ENCODE measurements around the gene TTC33. TPM values are rescaled to one million over a fixed set of nuclear protein-coding genes. Genes with fewer than 3 reads are reported as not detected.
"Not testable (repeated sequence)": the region's sequence is repeated elsewhere in the genome, so short reads cannot be mapped to it uniquely, and the experiment has no call there.

TTC33 gene
- total and polyA plus RNA-seq, 4 donors, result 22.4 to 45.9 (median 30.7) TPM

DNA sequence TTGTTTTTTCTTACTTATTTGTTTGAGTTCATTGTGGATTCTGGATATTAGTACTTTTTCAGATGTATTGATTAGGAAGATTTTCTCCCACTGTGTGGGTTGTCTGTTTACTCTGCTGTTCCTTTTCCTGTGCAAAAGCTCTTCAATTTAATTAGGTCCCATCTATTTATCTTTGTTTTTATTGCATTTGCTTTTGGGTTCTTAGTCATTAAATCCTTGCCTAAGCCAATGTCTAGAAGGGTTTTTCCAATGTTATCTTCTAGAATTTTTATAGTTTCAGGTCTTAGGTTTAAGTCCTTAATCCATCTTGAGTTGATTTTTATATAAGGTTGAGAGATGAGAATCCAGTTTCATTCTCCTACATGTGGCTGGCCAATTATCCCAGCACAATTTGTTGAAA is 38.6 kb upstream of the TTC33 start:
- H3K36me3 ChIP-seq (ENCODE audit: control insufficient read depth, insufficient read depth, low read length); H3K27me3 ChIP-seq (ENCODE audit: control insufficient read depth, insufficient read depth, low read length); H3K4me3 ChIP-seq (ENCODE audit: low read depth, low read length); H3K9me3 ChIP-seq (ENCODE audit: control insufficient read depth, insufficient read depth, low read length); H3K4me1 ChIP-seq (ENCODE audit: control insufficient read depth, insufficient read depth, low read length); H3K27ac ChIP-seq (ENCODE audit: low read depth, low read length); DNase-seq (ENCODE audit: low read depth in 4 of 6, low spot score in 6 of 6): not testable (repeated sequence)

DNA sequence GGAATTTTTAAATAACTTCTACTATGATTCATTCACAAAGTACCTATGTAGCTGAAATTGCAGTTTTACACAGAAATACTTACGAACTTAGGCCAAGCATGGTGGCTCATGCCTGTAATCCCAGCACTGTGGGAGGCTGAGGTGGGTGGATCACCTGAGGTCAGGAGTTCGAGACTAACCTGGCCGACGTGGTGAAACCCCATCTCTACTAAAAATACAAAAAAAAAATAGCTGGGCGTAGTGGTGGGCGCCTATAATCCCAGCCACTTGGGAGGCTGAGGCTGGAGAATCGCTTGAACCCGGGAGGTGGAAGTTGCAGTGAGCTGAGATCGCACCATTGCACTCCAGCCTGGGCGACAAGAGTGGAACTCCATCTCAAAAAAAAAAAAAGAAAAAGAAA is 36.9 kb upstream of the TTC33 start:
- H3K27me3 ChIP-seq (ENCODE audit: control insufficient read depth, insufficient read depth, low read length); H3K4me3 ChIP-seq (ENCODE audit: low read depth, low read length); H3K9me3 ChIP-seq (ENCODE audit: control insufficient read depth, insufficient read depth, low read length); H3K4me1 ChIP-seq (ENCODE audit: control insufficient read depth, insufficient read depth, low read length); DNase-seq (ENCODE audit: low read depth in 4 of 6, low spot score in 6 of 6); H3K27ac ChIP-seq (ENCODE audit: low read depth, low read length); H3K36me3 ChIP-seq (ENCODE audit: control insufficient read depth, insufficient read depth, low read length): not testable (repeated sequence)
- WGBS (ENCODE audit: insufficient coverage), result no CpG with 5 or more reads among the region's 10 CpGs

DNA sequence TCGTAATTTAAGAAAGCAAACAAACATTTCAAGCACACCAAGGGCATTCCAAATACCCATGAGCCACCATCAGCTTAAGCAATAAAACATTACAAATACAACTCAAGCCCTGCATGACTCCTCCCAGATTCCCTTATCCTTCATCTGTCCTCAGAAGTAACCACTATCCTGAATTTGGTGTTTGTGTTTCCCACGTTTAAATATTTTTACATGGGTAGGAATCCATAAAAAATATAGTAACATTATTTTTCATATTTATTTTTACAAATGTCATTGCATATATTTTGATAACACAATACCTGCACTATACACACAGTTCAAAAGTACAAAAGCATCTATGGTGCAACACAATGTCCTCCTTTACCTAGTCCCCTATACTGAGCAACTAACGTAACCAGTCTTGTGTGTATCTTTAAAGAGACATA is 36.0 kb upstream of the TTC33 start:
- Histone ChIP-seq H3K4me3 (ENCODE audit: low read depth, low read length) (no peak overlapping the region), H3K27ac (ENCODE audit: low read depth, low read length) (no peak overlapping the region), H3K9me3 (ENCODE audit: control insufficient read depth, insufficient read depth, low read length) (peaks cover 8% of the 10 kb centered on the region), H3K36me3 (ENCODE audit: control insufficient read depth, insufficient read depth, low read length) (peaks cover 4% of the 10 kb centered on the region), H3K4me1 (ENCODE audit: control insufficient read depth, insufficient read depth, low read length) (peaks cover 4% of the 10 kb centered on the region), H3K27me3 (ENCODE audit: control insufficient read depth, insufficient read depth, low read length) (no peaks in the 10 kb centered on the region)
- WGBS (ENCODE audit: insufficient coverage), result no CpG with 5 or more reads among the region's 3 CpGs
- DNase-seq (ENCODE audit: low read depth in 4 of 6, low spot score in 6 of 6), result no peak

- DNase-seq (ENCODE audit: low read depth in 4 of 6, low spot score in 6 of 6), result no peak
- H3K27ac ChIP-seq (ENCODE audit: low read depth, low read length), result no peak overlapping the region
- H3K4me3 ChIP-seq (ENCODE audit: low read depth, low read length), result no peak overlapping the region
- no CpG with 5 or more reads among the region's 3 CpGs for WGBS (ENCODE audit: insufficient coverage)
- peaks cover 8% of the 10 kb centered on the region for H3K9me3 ChIP-seq (ENCODE audit: control insufficient read depth, insufficient read depth, low read length)
- H3K36me3 ChIP-seq (ENCODE audit: control insufficient read depth, insufficient read depth, low read length), result peaks cover 4% of the 10 kb centered on the region
- no peaks in the 10 kb centered on the region for H3K27me3 ChIP-seq (ENCODE audit: control insufficient read depth, insufficient read depth, low read length)
- H3K4me1 ChIP-seq (ENCODE audit: control insufficient read depth, insufficient read depth, low read length), result peaks cover 3% of the 10 kb centered on the region
Observed at GRCh38 chr5:40790947-40791593, 35.3 kb upstream of the TTC33 start.

GRCh38 chr5:40788941-40789340 is 33.2 kb upstream of the TTC33 start:
- WGBS (ENCODE audit: insufficient coverage), result no CpG with 5 or more reads among the region's 5 CpGs
- not testable (repeated sequence) for H3K27me3 ChIP-seq (ENCODE audit: control insufficient read depth, insufficient read depth, low read length); H3K4me1 ChIP-seq (ENCODE audit: control insufficient read depth, insufficient read depth, low read length)

GRCh38 chr5:40787986-40788385 is 32.2 kb upstream of the TTC33 start:
- no peak for DNase-seq (ENCODE audit: low read depth in 4 of 6, low spot score in 6 of 6)
- H3K4me3 ChIP-seq (ENCODE audit: low read depth, low read length), result no peak overlapping the region

More at GRCh38 chr5:40788941-40789340, 33.2 kb upstream of the TTC33 start:
- not testable (repeated sequence) for H3K36me3 ChIP-seq (ENCODE audit: control insufficient read depth, insufficient read depth, low read length); H3K4me3 ChIP-seq (ENCODE audit: low read depth, low read length); H3K9me3 ChIP-seq (ENCODE audit: control insufficient read depth, insufficient read depth, low read length); DNase-seq (ENCODE audit: low read depth in 4 of 6, low spot score in 6 of 6); H3K27ac ChIP-seq (ENCODE audit: low read depth, low read length)

GRCh38 chr5:40786664-40787063 is 30.9 kb upstream of the TTC33 start:
- not testable (repeated sequence) for H3K36me3 ChIP-seq (ENCODE audit: control insufficient read depth, insufficient read depth, low read length); H3K9me3 ChIP-seq (ENCODE audit: control insufficient read depth, insufficient read depth, low read length); H3K27ac ChIP-seq (ENCODE audit: low read depth, low read length); DNase-seq (ENCODE audit: low read depth in 4 of 6, low spot score in 6 of 6); H3K27me3 ChIP-seq (ENCODE audit: control insufficient read depth, insufficient read depth, low read length); H3K4me1 ChIP-seq (ENCODE audit: control insufficient read depth, insufficient read depth, low read length); H3K4me3 ChIP-seq (ENCODE audit: low read depth, low read length)
- WGBS (ENCODE audit: insufficient coverage), result no CpG with 5 or more reads among the region's 3 CpGs

More at GRCh38 chr5:40787986-40788385, 32.2 kb upstream of the TTC33 start:
- Histone ChIP-seq H3K27ac (ENCODE audit: low read depth, low read length) (no peak overlapping the region), H3K36me3 (ENCODE audit: control insufficient read depth, insufficient read depth, low read length) (peaks cover 4% of the 10 kb centered on the region), H3K4me1 (ENCODE audit: control insufficient read depth, insufficient read depth, low read length) (no peaks in the 10 kb centered on the region), H3K27me3 (ENCODE audit: control insufficient read depth, insufficient read depth, low read length) (no peaks in the 10 kb centered on the region), H3K9me3 (ENCODE audit: control insufficient read depth, insufficient read depth, low read length) (peaks cover 8% of the 10 kb centered on the region)
- WGBS (ENCODE audit: insufficient coverage), result no CpG with 5 or more reads among the region's 1 CpG

DNA sequence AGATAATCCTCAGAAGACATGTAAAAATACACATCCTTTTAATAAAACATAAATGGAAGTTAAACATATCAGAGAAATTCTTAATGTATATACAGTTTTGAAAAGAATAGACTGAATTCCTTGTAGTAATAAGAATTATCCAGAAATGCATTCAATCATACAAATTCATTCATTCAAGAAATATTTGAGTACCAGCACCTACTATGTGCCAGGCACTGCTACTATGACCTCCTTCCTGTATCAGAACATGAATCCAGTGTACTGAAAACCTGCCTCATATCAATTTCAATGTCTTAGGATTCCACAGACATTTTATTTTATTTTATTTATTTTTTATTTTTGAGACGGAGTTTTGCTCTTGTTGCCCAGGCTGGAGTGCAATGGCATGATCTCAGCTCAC is 29.2 kb upstream of the TTC33 start:
- Histone ChIP-seq H3K27me3 (ENCODE audit: control insufficient read depth, insufficient read depth, low read length) (no peaks in the 10 kb centered on the region), H3K36me3 (ENCODE audit: control insufficient read depth, insufficient read depth, low read length) (peaks cover 4% of the 10 kb centered on the region), H3K4me1 (ENCODE audit: control insufficient read depth, insufficient read depth, low read length) (no peaks in the 10 kb centered on the region), H3K9me3 (ENCODE audit: control insufficient read depth, insufficient read depth, low read length) (peaks cover 8% of the 10 kb centered on the region), H3K4me3 (ENCODE audit: low read depth, low read length) (no peak overlapping the region), H3K27ac (ENCODE audit: low read depth, low read length) (no peak overlapping the region)
- no peak for DNase-seq (ENCODE audit: low read depth in 4 of 6, low spot score in 6 of 6)
- WGBS (ENCODE audit: insufficient coverage), result no CpG with 5 or more reads among the region's 1 CpG

GRCh38 chr5:40784027-40784653 is 28.4 kb upstream of the TTC33 start:
- no peak overlapping the region for H3K27ac ChIP-seq (ENCODE audit: low read depth, low read length)
- 91% methylated on average over 1 of the region's 1 CpG for WGBS (ENCODE audit: insufficient coverage)

DNA sequence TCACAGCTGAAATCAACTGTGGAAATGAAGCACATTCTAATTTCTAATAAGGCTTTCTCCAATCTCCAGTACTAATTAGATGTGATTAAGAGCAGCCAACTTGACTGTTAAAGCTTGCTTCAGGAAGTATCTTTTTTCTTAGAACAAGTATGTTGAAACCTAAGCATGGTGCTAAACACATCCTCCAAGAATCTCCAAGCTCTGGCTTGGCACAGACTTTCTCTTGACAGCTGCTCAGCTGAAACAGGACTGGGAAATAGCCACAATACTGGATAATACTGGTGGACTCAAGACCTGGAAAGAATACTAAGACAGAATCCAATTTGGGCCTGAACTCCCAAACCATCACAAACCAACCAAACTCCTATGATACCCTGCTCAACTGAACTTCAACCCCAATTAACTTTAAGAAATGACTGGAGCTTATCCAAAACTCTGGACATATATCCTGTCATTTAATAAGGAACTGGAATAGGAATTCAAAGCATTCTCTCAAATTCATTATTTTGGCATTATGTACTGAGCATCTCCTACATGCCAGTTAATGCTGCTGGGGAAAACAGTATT is 26.2 kb upstream of the TTC33 start:
- no peak overlapping the region for H3K4me3 ChIP-seq (ENCODE audit: low read depth, low read length)
- no peaks in the 10 kb centered on the region for H3K27me3 ChIP-seq (ENCODE audit: control insufficient read depth, insufficient read depth, low read length)
- DNase-seq (ENCODE audit: low read depth in 4 of 6, low spot score in 6 of 6), result no peak
- no peaks in the 10 kb centered on the region for H3K36me3 ChIP-seq (ENCODE audit: control insufficient read depth, insufficient read depth, low read length)
- no peaks in the 10 kb centered on the region for H3K4me1 ChIP-seq (ENCODE audit: control insufficient read depth, insufficient read depth, low read length)
- no peak overlapping the region for H3K27ac ChIP-seq (ENCODE audit: low read depth, low read length)
- H3K9me3 ChIP-seq (ENCODE audit: control insufficient read depth, insufficient read depth, low read length), result no peaks in the 10 kb centered on the region

More at GRCh38 chr5:40784027-40784653, 28.4 kb upstream of the TTC33 start:
- H3K4me1 ChIP-seq (ENCODE audit: control insufficient read depth, insufficient read depth, low read length), result no peaks in the 10 kb centered on the region
- no peak overlapping the region for H3K4me3 ChIP-seq (ENCODE audit: low read depth, low read length)
- H3K36me3 ChIP-seq (ENCODE audit: control insufficient read depth, insufficient read depth, low read length), result peaks cover 4% of the 10 kb centered on the region
- no peaks in the 10 kb centered on the region for H3K27me3 ChIP-seq (ENCODE audit: control insufficient read depth, insufficient read depth, low read length)
- DNase-seq (ENCODE audit: low read depth in 4 of 6, low spot score in 6 of 6), result no peak
- H3K9me3 ChIP-seq (ENCODE audit: control insufficient read depth, insufficient read depth, low read length), result peaks cover 8% of the 10 kb centered on the region
